Measurements from ENCODE around the gene SDHAF3. TPM values are rescaled to one million over a fixed set of nuclear protein-coding genes. Genes with fewer than 3 reads are reported as not detected.

SDHAF3 gene
- total RNA-seq, 6 donors from 2014 or later, result 2.1 to 10.3 (median 7.6) TPM

GRCh38 chr7:97200018-97200417 lies 82.5 kb downstream of the SDHAF3 start:
- Histone ChIP-seq H3K36me3 (no peaks in the 10 kb centered on the region), H3K4me3 (no peak overlapping the region), H3K27me3 (no peaks in the 10 kb centered on the region), H3K27ac (no peak overlapping the region), H3K4me1 (no peaks in the 10 kb centered on the region), H3K9me3 (no peaks in the 10 kb centered on the region)
- no peak for ATAC-seq (ENCODE audit: low FRiP score in 2 of 2)
- WGBS, 2 donors, result 76 to 77% methylated on average over 2 of the region's 2 CpGs
- no peak for DNase-seq
- TF ChIP-seq EP300 (IDR thresholded peaks at IDR 0.05), result no peak

- 64 to 73% methylated on average over 2 of the region's 2 CpGs for WGBS, 2 donors
- Histone ChIP-seq H3K27me3 (no peaks in the 10 kb centered on the region), H3K4me1 (no peaks in the 10 kb centered on the region), H3K27ac (no peak overlapping the region), H3K9me3 (no peaks in the 10 kb centered on the region), H3K4me3 (no peak overlapping the region), H3K36me3 (no peaks in the 10 kb centered on the region)
- no peak for ATAC-seq (ENCODE audit: low FRiP score in 2 of 2)
- no peak for TF ChIP-seq EP300 (IDR thresholded peaks at IDR 0.05)
- TF ChIP-seq POLR2A (IDR thresholded peaks at IDR 0.05), result no peak
- no peak for TF ChIP-seq CTCF (IDR thresholded peaks at IDR 0.05)
- no peak for TF ChIP-seq POLR2AphosphoS5 (IDR thresholded peaks at IDR 0.05)
- no peak for DNase-seq
Observed at GRCh38 chr7:97203957-97204356, 86.5 kb downstream of the SDHAF3 start.

- 61 to 65% methylated on average over 3 of the region's 3 CpGs for WGBS, 2 donors
Observed at GRCh38 chr7:97204821-97205220, 87.3 kb downstream of the SDHAF3 start.

GRCh38 chr7:97215556-97215955 lies 98.1 kb downstream of the SDHAF3 start:
- H3K27ac ChIP-seq, result no peak overlapping the region
- no peak for DNase-seq
- no peaks in the 10 kb centered on the region for H3K36me3 ChIP-seq
- no peak for TF ChIP-seq EP300 (IDR thresholded peaks at IDR 0.05)
- TF ChIP-seq POLR2A (IDR thresholded peaks at IDR 0.05), result no peak
- no peak for TF ChIP-seq POLR2AphosphoS5 (IDR thresholded peaks at IDR 0.05)
- no peaks in the 10 kb centered on the region for H3K27me3 ChIP-seq
- ATAC-seq (ENCODE audit: low FRiP score in 2 of 2), result no peak
- H3K4me1 ChIP-seq, result no peaks in the 10 kb centered on the region
- no peaks in the 10 kb centered on the region for H3K9me3 ChIP-seq
- H3K4me3 ChIP-seq, result no peak overlapping the region
- 45 to 69% methylated on average over 5 to 7 of the region's 7 CpGs for WGBS, 2 donors

More at GRCh38 chr7:97204821-97205220, 87.3 kb downstream of the SDHAF3 start:
- no peaks in the 10 kb centered on the region for H3K9me3 ChIP-seq
- no peaks in the 10 kb centered on the region for H3K36me3 ChIP-seq
- no peaks in the 10 kb centered on the region for H3K27me3 ChIP-seq
- ATAC-seq (ENCODE audit: low FRiP score in 2 of 2) (no peak), DNase-seq (no peak)
- H3K4me1 ChIP-seq, result no peaks in the 10 kb centered on the region
- no peak overlapping the region for H3K4me3 ChIP-seq
- TF ChIP-seq CTCF (IDR thresholded peaks at IDR 0.05) (no peak), POLR2A (IDR thresholded peaks at IDR 0.05) (no peak), EP300 (IDR thresholded peaks at IDR 0.05) (no peak), POLR2AphosphoS5 (IDR thresholded peaks at IDR 0.05) (no peak)
- H3K27ac ChIP-seq, result no peak overlapping the region

GRCh38 chr7:97218767-97219166 lies 101.3 kb downstream of the SDHAF3 start:
- TF ChIP-seq POLR2A (IDR thresholded peaks at IDR 0.05) (no peak), POLR2AphosphoS5 (IDR thresholded peaks at IDR 0.05) (no peak), CTCF (IDR thresholded peaks at IDR 0.05) (no peak), EP300 (IDR thresholded peaks at IDR 0.05) (no peak)
- Histone ChIP-seq H3K9me3 (no peaks in the 10 kb centered on the region), H3K4me1 (no peaks in the 10 kb centered on the region), H3K36me3 (no peaks in the 10 kb centered on the region), H3K27ac (no peak overlapping the region), H3K27me3 (no peaks in the 10 kb centered on the region), H3K4me3 (no peak overlapping the region)
- DNase-seq, result no peak
- ATAC-seq (ENCODE audit: low FRiP score in 2 of 2), result no peak
- 21 to 32% methylated on average over 2 of the region's 2 CpGs for WGBS, 2 donors

GRCh38 chr7:97219237-97219636 lies 101.7 kb downstream of the SDHAF3 start:
- no peaks in the 10 kb centered on the region for H3K9me3 ChIP-seq
- H3K4me1 ChIP-seq, result no peaks in the 10 kb centered on the region
- no peak overlapping the region for H3K27ac ChIP-seq
- WGBS, 2 donors, result 79 to 94% methylated on average over 2 of the region's 2 CpGs
- no peak for ATAC-seq (ENCODE audit: low FRiP score in 2 of 2)
- no peaks in the 10 kb centered on the region for H3K27me3 ChIP-seq
- no peaks in the 10 kb centered on the region for H3K36me3 ChIP-seq
- TF ChIP-seq CTCF (IDR thresholded peaks at IDR 0.05) (no peak), EP300 (IDR thresholded peaks at IDR 0.05) (no peak), POLR2A (IDR thresholded peaks at IDR 0.05) (no peak), POLR2AphosphoS5 (IDR thresholded peaks at IDR 0.05) (no peak)
- no peak overlapping the region for H3K4me3 ChIP-seq
- no peak for DNase-seq
